HG02759 (cell line): ENCODE data around the gene PCDHB8.
"Not testable (repeated sequence)": the region's sequence is repeated elsewhere in the genome, so short reads cannot be mapped to it uniquely, and the experiment has no call there.

ENCODE experiments used
- ATAC-seq: cut with Tn5 transposase; IDR thresholded peaks from one replicate; pipeline ENCODE4 v1.9.1; 2021; ENCODE audit warnings: mild to moderate bottlenecking, moderate library complexity; ENCODE audit not compliant: unreplicated experiment

PCDHB8 gene

GRCh38 chr5:141225421-141225820 is 47.8 kb downstream of the PCDHB8 start:
- not testable (repeated sequence) for ATAC-seq
